Lung (tissue), 12 donors: ENCODE data around the gene BLTP2. TPM values are rescaled to one million over a fixed set of nuclear protein-coding genes. Genes with fewer than 3 reads are reported as not detected.

ENCODE experiments used
- ATAC-seq: fragments of 200-7000 bp; cut with Tn5 transposase; one replicate; pipeline ENCODE4 v1.9.1; 2020; ENCODE audit warnings: moderate number of reproducible peaks; ENCODE audit not compliant: insufficient read depth, low FRiP score
- DNase-seq, 3 donors: peaks; one replicate each; pipeline ENCODE4 v3.0.0-alpha.2; 2013 to 2017
- H3K27ac ChIP-seq, 2 donors: one replicate each; pipeline ENCODE4 v1.5.1; 2013; ENCODE audit warnings: mild to moderate bottlenecking in 2 of 2, moderate library complexity in 2 of 2, control low read depth in 1 of 2, inconsistent platforms in 1 of 2, low read depth in 1 of 2, low read length in 1 of 2
- H3K27me3 ChIP-seq, 3 donors: one replicate each; pipeline ENCODE4 v1.5.1; 2013; ENCODE audit warnings: low read length in 2 of 3; ENCODE audit not compliant: control insufficient read depth in 3 of 3, insufficient read depth in 3 of 3
- H3K36me3 ChIP-seq, 4 donors: one replicate each; pipeline ENCODE4 v1.5.1; 2013; ENCODE audit warnings: low read length in 4 of 4, mild to moderate bottlenecking in 1 of 4, moderate library complexity in 1 of 4; ENCODE audit not compliant: control insufficient read depth in 4 of 4, insufficient read depth in 4 of 4
- H3K4me1 ChIP-seq, 5 donors: one replicate each; pipeline ENCODE4 v1.5.1; 2013; ENCODE audit warnings: low read length in 5 of 5, mild to moderate bottlenecking in 2 of 5, moderate library complexity in 1 of 5; ENCODE audit not compliant: control insufficient read depth in 5 of 5, insufficient read depth in 5 of 5
- H3K4me3 ChIP-seq: one replicate; pipeline ENCODE4 v1.5.1; 2013; ENCODE audit warnings: mild to moderate bottlenecking, control low read depth, moderate library complexity
- H3K9ac ChIP-seq, 2 donors: one replicate each; pipeline ENCODE4 v1.5.1; 2013; ENCODE audit warnings: low read length in 2 of 2, control low read depth in 1 of 2; ENCODE audit not compliant: insufficient read depth in 1 of 2
- H3K9me3 ChIP-seq, 4 donors: one replicate each; pipeline ENCODE4 v1.5.1; 2013; ENCODE audit warnings: low read length in 3 of 4, mild to moderate bottlenecking in 1 of 4, moderate library complexity in 1 of 4; ENCODE audit not compliant: control insufficient read depth in 4 of 4, insufficient read depth in 3 of 4
- whole genome bisulfite sequencing, 2 donors: extraction: QIAGEN DNeasy Blood & Tissue Kit; methylation state at CpG; one replicate each; pipeline ENCODE4 v1.1.7; 2013; 5-methylcytosine and 5-hydroxymethylcytosine counted together
- polyA plus RNA-seq, 2 donors: library from polyadenylated mRNA; stranded (reverse); fragments of 200-250 nt; gene quantifications; one replicate each; pipeline ENCODE4 v1.2.1, GENCODE V29; 2013
- total RNA-seq, 2 donors: library from RNA; depleted of rRNA in 1 of 2; stranded (reverse); fragments of >200 nt in 1 of 2; gene quantifications; one replicate each; pipeline ENCODE4 v1.2.1, GENCODE V29; 2014 to 2021
- TF ChIP-seq, protein P1 (sequence below): IDR thresholded peaks from 2 replicates; pipeline ENCODE4 v1.5.1; 2012; ENCODE audit warnings: mild to moderate bottlenecking; ENCODE audit errors: control extremely low read depth, extremely low read depth
- donor health status: control.
- donor health status: control.
- donor health status: Bipolar disorder and iron deficiency.
- donor health status: healthy.
- donor health status: DM: yes; HTN: yes; CAD: no.

BLTP2 gene
- total and polyA plus RNA-seq, 4 donors = 23.4 to 147 (median 63.9) TPM

DNA sequence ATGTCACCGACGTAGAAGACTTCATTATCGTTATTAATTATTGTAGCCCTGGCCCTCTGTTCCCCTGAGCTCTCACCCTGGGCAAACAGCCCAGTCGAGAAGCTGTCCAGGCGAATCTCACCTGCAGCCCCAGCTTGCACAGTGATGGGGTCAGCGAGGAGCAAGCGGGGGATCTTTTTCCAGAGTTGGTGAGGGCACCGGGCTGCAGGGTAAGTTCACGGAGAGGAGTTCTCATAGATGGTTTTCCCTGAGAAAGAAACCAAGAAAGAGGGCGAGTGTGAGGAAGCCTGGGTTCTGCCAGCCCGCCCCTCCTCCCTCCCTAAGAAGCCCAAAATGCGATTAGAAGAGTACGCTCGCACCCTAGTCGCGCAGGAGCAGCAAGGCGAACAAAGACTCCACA lies 46.6 kb downstream of the BLTP2 start:
- Histone ChIP-seq H3K4me3 (peak overlapping the region; percentile 42), H3K27me3 (no peaks in the 10 kb centered on the region), H3K9me3 (no peaks in the 10 kb centered on the region), H3K9ac (peak overlapping the region in 1 of 2 donors; percentile 43), H3K4me1 (peaks cover 0 to 27% (median 6%) of the 10 kb centered on the region in 5 donors), H3K27ac (no peak overlapping the region), H3K36me3 (peaks cover 0 to 2% (median 0%) of the 10 kb centered on the region in 4 donors)
- 5 to 7% methylated on average over 17 of the region's 17 CpGs for WGBS, 2 donors
- ATAC-seq = no peak
- TF ChIP-seq, protein P1, sequence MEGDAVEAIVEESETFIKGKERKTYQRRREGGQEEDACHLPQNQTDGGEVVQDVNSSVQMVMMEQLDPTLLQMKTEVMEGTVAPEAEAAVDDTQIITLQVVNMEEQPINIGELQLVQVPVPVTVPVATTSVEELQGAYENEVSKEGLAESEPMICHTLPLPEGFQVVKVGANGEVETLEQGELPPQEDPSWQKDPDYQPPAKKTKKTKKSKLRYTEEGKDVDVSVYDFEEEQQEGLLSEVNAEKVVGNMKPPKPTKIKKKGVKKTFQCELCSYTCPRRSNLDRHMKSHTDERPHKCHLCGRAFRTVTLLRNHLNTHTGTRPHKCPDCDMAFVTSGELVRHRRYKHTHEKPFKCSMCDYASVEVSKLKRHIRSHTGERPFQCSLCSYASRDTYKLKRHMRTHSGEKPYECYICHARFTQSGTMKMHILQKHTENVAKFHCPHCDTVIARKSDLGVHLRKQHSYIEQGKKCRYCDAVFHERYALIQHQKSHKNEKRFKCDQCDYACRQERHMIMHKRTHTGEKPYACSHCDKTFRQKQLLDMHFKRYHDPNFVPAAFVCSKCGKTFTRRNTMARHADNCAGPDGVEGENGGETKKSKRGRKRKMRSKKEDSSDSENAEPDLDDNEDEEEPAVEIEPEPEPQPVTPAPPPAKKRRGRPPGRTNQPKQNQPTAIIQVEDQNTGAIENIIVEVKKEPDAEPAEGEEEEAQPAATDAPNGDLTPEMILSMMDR = no peak
- no peak for DNase-seq

DNA sequence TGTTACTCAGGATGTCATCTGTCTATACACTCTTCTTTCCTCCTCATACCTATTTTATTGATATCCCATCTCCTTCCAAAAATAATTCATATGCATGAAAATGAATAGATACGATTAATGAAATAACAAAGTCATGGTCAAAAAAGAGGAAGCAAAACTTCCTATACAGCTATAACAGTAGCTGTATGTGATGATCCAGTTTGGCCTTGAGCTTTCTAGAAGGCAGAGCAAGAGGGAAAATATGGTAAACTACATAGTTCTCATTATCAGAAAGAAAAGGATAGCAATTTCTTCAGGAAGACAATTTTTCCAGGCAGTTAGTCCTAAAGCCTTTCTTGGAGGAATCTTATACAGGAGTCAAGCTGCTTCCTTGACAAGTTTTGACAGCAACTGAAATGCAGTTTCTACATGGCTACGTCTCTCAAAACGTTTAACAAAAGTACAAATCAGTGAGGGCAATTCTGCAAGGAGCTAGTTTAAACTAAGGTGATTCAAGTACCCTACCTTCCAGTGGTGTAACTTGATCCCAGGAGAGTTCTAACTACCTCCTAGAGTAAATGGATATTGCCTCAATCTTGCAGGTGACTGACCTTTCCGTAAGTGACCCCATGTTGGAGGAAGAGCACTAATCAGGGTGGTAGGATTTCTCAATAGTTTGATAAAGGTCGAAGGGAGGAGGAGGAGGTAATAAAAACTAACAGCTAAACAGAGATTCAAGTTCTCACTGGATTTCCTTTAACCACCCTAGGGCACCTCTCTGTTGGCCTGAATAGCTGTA lies 47.2 kb downstream of the BLTP2 start:
- WGBS, 2 donors = 31 to 34% methylated on average over 5 of the region's 5 CpGs
- Histone ChIP-seq H3K4me3 (no peak overlapping the region), H3K9ac (peak overlapping the region in 1 of 2 donors; percentile 43), H3K9me3 (no peaks in the 10 kb centered on the region), H3K36me3 (peaks cover 0 to 2% (median 1%) of the 10 kb centered on the region in 4 donors), H3K27me3 (no peaks in the 10 kb centered on the region), H3K4me1 (peaks cover 0 to 27% (median 6%) of the 10 kb centered on the region in 5 donors), H3K27ac (no peak overlapping the region)
- DNase-seq (peak in 1 of 3 donors; percentile 16), ATAC-seq (no peak)
- TF ChIP-seq, protein P1 = no peak

Other genes with a start within 250 kb of the BLTP2 start
- gene SLC46A1, start 238.9 kb downstream of the BLTP2 start, total RNA-seq = 10 to 100 TPM in 1 of 2 donors, 1 to 10 TPM in 1; 4.6 to 23.8 TPM
- 10 to 100 TPM in 1 of 2 donors, 1 to 10 TPM in 1; 8.6 to 10.2 TPM for gene SLC46A1, start 238.9 kb downstream of the BLTP2 start, polyA plus RNA-seq
- gene SLC13A2, start 171.5 kb downstream of the BLTP2 start, total RNA-seq = under 1 TPM in 1 of 2 donors, not detected in 1; 0.15 TPM
- gene SLC13A2, start 171.5 kb downstream of the BLTP2 start, polyA plus RNA-seq = under 1 TPM; 0.02 to 0.06 TPM
- under 1 TPM in 1 of 2 donors, not detected in 1; 0.25 TPM for gene FOXN1, start 138.8 kb downstream of the BLTP2 start, total RNA-seq
- gene FOXN1, start 138.8 kb downstream of the BLTP2 start, polyA plus RNA-seq = under 1 TPM; 0.13 to 0.18 TPM
- 10 to 100 TPM; 29.2 to 34.2 TPM for gene UNC119, start 92.5 kb downstream of the BLTP2 start, total RNA-seq
- 10 to 100 TPM; 19.0 to 40.0 TPM for gene UNC119, start 92.5 kb downstream of the BLTP2 start, polyA plus RNA-seq
- gene PIGS, start 73.6 kb downstream of the BLTP2 start, total RNA-seq = 10 to 100 TPM; 43.2 to 71.3 TPM
- 10 to 100 TPM in 1 of 2 donors, 1 to 10 TPM in 1; 10.0 to 71.9 TPM for gene PIGS, start 73.6 kb downstream of the BLTP2 start, polyA plus RNA-seq
- 10 to 100 TPM; 21.0 to 40.3 TPM for gene ALDOC, start 68.3 kb downstream of the BLTP2 start, total RNA-seq
- gene ALDOC, start 68.3 kb downstream of the BLTP2 start, polyA plus RNA-seq = 10 to 100 TPM; 15.5 to 52.5 TPM
- gene SPAG5, start 46.1 kb downstream of the BLTP2 start, total RNA-seq = 10 to 100 TPM; 10.5 to 15.0 TPM
- 1 to 10 TPM; 6.3 to 9.9 TPM for gene SPAG5, start 46.1 kb downstream of the BLTP2 start, polyA plus RNA-seq
- 10 to 100 TPM; 12.2 to 14.3 TPM for gene RSKR, start 31.0 kb downstream of the BLTP2 start, total RNA-seq
- 1 to 10 TPM; 3.9 to 5.5 TPM for gene RSKR, start 31.0 kb downstream of the BLTP2 start, polyA plus RNA-seq
- gene SDF2, start 16.7 kb upstream of the BLTP2 start, total RNA-seq = 10 to 100 TPM; 45.1 to 51.9 TPM
- 10 to 100 TPM; 36.5 to 73.3 TPM for gene SDF2, start 16.7 kb upstream of the BLTP2 start, polyA plus RNA-seq
- 10 to 100 TPM; 64.8 to 96.4 TPM for gene SUPT6H, start 17.0 kb upstream of the BLTP2 start, total RNA-seq
- 10 to 100 TPM; 27.5 to 32.4 TPM for gene SUPT6H, start 17.0 kb upstream of the BLTP2 start, polyA plus RNA-seq
- gene PROCA1, start 66.7 kb upstream of the BLTP2 start, total RNA-seq = 1 to 10 TPM; 2.1 to 3.7 TPM
- gene PROCA1, start 66.7 kb upstream of the BLTP2 start, polyA plus RNA-seq = 1 to 10 TPM; 1.2 to 3.4 TPM
- 10 to 100 TPM; 77.8 to 91.8 TPM for gene RAB34, start 72.7 kb upstream of the BLTP2 start, total RNA-seq
- 100 to 1,000 TPM; 103 TPM for gene RAB34, start 72.7 kb upstream of the BLTP2 start, polyA plus RNA-seq
- 1,000 to 10,000 TPM in 1 of 2 donors, 100 to 1,000 TPM in 1; 528 to 1,109 TPM for gene RPL23A, start 74.8 kb upstream of the BLTP2 start, total RNA-seq
- 1,000 to 10,000 TPM in 1 of 2 donors, 100 to 1,000 TPM in 1; 955 to 1,200 TPM for gene RPL23A, start 74.8 kb upstream of the BLTP2 start, polyA plus RNA-seq
- gene TLCD1, start 81.1 kb upstream of the BLTP2 start, total RNA-seq = 10 to 100 TPM in 1 of 2 donors, 1 to 10 TPM in 1; 3.8 to 32.0 TPM
- 10 to 100 TPM; 25.4 to 42.0 TPM for gene TLCD1, start 81.1 kb upstream of the BLTP2 start, polyA plus RNA-seq
- gene NEK8, start 83.6 kb upstream of the BLTP2 start, total RNA-seq = 10 to 100 TPM in 1 of 2 donors, 1 to 10 TPM in 1; 5.7 to 14.7 TPM
- gene NEK8, start 83.6 kb upstream of the BLTP2 start, polyA plus RNA-seq = 1 to 10 TPM; 5.1 to 9.2 TPM
- gene TRAF4, start 98.9 kb upstream of the BLTP2 start, total RNA-seq = 10 to 100 TPM; 35.7 to 92.4 TPM
- gene TRAF4, start 98.9 kb upstream of the BLTP2 start, polyA plus RNA-seq = 10 to 100 TPM; 51.9 to 56.3 TPM
- gene FAM222B, start 197.6 kb upstream of the BLTP2 start, total RNA-seq = 10 to 100 TPM in 1 of 2 donors, 1 to 10 TPM in 1; 8.3 to 17.7 TPM
- gene FAM222B, start 197.6 kb upstream of the BLTP2 start, polyA plus RNA-seq = 1 to 10 TPM; 8.8 to 9.5 TPM
- gene ERAL1, start 209.9 kb upstream of the BLTP2 start, total RNA-seq = 10 to 100 TPM; 28.4 to 39.3 TPM
- 10 to 100 TPM; 36.8 to 37.0 TPM for gene ERAL1, start 209.9 kb upstream of the BLTP2 start, polyA plus RNA-seq